Stimulated activated CD8-positive, alpha-beta memory T cell treated with anti-CD3 and anti-CD28 coated beads, Interleukin-15, amount 100 ng/mL, for 1 hour (primary cell): Measurements from ENCODE around the gene PCGF1.
"Not testable (repeated sequence)": the region's sequence is repeated elsewhere in the genome, so short reads cannot be mapped to it uniquely, and the experiment has no call there.

ENCODE experiments used
- DNase-seq: peaks from one replicate; pipeline ENCODE4 v3.0.0-alpha.2; 2020; ENCODE audit warnings: low read depth

Gene PCGF1

DNA sequence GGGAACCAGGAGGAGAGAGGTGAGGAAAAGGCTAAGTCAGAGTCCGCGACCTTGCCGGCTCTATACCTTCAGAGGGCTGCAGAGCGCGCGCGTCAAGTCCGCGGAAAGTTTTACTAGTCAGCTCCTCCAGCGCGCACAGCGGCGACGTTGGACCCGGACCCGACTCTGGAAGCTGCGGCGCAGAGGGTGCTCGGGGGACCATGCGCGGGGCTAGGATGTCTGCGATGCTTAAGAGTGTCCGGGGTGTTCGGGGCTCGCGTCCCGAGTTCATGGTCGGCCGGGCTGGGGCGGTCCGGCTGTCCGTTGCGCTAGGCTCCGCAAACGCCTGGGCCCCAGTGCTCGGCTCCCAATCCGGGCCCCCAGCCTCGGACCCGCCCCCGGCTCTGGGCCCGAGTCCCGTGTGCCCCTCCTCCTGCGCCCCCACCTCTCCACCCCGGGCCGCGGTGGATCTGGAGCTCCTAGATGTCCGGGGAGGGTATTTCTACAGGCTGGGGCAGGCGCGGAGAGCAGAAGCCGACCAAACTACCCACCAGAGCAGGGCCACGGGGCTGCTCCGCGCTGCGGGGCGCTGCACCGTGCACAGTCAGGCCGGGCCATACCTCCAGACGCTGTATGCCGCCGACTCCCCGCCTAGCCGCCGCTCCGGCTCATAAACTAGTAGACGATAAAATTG, 8.1 kb downstream of the PCGF1 start, which contains the start of gene LBX2:
Gene LBX2 (minus strand): TSS at position 337 of the 673 bp plus-strand sequence. CDS start 66 bp downstream, at position 271.
- no peak for DNase-seq

GRCh38 chr2:74498500-74499266, 8.8 kb downstream of the PCGF1 start:
- no peak for DNase-seq

DNA sequence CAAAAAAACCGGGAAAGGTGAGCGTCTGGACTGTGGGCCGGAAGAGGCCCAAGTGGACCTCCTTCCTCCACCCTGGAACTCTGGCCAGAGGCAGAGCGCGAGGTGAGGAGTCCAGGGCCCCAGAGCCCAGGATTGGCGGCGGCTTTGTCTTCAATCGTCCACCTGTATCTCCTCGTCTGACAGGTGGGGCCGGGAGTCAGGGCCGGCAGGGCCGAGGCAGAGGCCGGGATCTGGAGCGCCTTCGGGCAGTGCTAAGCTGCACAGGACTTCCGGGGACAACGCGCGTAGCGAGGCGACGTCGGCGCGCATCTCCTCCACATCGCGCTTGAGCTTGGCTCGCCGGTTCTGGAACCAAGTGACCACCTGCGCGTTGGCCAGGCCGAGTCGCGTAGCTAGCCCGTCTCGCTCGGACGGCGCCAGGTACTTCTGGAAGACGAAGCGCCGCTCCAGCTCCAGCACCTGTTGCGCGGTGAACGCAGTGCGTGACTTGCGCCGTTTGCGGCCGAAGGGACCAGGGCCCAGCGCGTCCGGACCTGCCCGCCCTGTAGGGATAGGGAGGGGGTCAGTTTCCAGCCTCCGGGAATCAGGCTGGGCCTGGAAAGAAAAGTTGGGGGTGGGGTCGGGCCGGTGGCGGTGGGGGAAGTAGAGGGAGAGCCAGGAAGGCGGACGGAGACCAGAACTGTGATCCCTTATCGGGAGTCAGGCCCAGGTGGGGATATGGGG, 9.6 kb downstream of the PCGF1 start:
- DNase-seq: no peak

DNA sequence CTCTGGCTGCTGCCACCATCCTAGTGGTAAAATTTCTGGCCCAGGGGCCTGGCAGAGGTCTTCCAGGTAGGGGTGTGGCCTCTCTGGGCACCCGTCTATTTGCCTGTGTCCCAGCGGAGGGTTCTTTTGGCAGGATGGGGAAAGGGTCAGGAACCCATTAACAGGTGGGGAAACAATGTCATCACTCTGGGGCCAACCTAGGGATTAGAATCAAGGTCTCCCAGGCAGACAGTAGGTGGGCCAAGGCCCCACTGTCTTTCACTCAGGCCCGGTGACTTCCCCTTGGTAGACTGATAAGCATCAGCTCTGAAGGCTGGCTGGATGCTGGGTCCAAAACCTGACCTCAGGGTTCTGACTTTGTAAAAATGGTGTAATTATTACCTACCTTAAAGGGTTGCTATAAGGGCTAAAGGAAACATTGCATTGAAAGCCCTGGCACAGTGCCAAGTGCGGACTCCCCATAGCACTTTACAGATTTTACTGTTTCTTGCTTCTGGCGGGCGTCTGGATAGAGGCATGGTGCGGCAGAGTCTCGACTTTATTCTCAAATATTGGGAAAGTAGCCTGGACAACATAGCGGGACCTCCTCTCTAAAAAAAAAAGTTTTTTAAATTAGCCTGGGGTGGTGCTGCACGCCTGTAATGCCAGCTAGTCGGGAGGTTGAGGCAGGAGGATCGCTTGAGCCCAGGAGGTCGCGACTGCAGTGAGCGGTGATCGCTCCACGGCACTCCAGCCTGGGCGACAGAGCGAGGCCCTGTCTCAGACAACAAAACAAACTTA, 10.3 kb downstream of the PCGF1 start:
- no peak for DNase-seq

- DNase-seq: no peak
Measured at GRCh38 chr2:74495440-74495839, 12.1 kb downstream of the PCGF1 start.

- no peak for DNase-seq
Measured at GRCh38 chr2:74493546-74493945, 13.9 kb downstream of the PCGF1 start.

GRCh38 chr2:74491648-74492544, 15.6 kb downstream of the PCGF1 start:
- DNase-seq: no peak

DNA sequence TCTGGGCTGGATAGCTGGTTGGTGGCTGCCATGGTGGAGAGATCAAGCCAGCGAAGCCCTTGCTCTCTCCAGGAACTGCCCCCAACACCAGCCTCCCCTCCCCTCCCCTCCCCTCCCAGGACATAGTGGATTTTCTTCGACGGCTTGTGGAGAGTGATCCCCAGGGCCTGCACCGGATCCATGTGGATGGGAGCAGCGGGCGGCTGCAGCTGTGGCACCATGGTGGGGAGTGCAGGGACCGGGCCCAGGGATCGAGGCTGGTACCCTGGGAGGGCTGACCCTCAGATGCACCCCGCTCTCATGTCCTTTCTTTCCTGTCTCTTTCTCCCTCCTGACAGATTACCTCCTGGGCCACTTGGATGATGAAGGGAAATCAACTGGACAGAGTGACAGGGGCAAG, 17.6 kb downstream of the PCGF1 start:
- DNase-seq: no peak

- DNase-seq: no peak
Measured at GRCh38 chr2:74488643-74489481, 18.6 kb downstream of the PCGF1 start.

DNA sequence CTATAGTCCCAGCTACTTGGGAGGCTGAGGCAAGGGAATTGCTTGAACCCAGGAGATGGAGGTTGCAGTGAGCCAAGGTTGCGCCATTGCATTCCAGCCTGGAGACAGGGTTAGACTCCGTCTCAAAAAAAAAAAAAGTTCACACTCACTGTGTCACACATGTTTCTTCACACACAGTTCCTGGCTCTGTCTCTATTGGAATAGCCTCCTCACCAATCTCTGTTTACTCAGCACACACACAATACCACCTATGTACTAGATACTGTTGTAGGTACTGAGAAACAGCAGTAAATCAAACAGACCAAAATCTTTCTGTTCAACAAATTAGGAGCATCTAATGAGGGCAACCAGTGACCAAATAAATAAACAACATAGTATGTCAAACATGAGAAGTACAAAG, 21.4 kb downstream of the PCGF1 start:
- no peak for DNase-seq

- not testable (repeated sequence) for DNase-seq
Measured at GRCh38 chr2:74483675-74484164, 23.8 kb downstream of the PCGF1 start.

DNA sequence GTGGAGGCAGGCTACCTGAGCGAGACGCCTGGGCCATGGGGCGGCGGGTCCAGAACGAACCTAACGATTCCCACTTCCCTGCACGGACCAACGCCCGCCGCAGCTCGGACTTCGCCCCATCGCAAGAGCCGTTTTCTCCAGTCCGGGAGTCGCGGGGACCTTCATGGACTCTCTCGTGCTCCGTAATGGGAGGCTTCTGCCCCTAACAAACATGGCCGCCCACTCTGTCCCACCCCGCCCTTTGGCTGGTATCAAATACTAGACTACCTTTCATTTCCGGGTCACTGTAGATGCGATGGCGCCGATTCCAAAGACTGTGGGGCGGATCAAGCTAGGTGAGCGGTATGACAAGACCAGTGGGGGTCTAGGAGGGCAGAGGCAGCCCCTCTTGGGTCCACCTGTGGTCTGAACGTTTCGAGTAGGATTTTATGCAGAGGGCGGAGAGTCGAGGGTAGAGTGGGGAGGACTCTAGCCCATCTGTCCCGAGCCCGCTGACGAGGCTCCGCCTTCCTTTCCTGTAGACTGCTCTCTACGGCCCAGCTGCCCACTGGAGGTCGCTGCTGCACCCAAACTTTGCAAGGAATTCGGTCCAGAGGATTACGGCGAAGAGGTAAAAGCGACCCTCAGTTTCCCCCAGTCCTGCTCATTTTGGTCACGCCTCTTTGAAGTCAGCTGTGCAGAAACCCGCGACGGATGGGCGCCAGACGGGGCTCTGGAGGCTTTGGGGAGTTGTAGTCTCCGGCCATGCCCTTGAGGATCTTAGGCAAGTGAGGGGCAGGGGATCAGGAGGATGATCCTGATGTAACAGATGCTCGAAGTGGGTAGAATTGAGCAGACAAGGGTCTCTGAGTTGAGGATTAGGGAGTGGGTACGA, 24.5 kb downstream of the PCGF1 start, which contains the start of the genes CCDC142 and TTC31:
Gene CCDC142 (minus strand): TSS at position 198 of the 874 bp plus-strand sequence. CDS start 161 bp downstream, at position 37.
Gene TTC31 (plus strand): TSS at position 281 of the 874 bp plus-strand sequence. CDS start 15 bp downstream, at position 296.
- DNase-seq: peak; percentile 82

GRCh38 chr2:74481961-74482800, 25.3 kb downstream of the PCGF1 start:
- DNase-seq: no peak

DNA sequence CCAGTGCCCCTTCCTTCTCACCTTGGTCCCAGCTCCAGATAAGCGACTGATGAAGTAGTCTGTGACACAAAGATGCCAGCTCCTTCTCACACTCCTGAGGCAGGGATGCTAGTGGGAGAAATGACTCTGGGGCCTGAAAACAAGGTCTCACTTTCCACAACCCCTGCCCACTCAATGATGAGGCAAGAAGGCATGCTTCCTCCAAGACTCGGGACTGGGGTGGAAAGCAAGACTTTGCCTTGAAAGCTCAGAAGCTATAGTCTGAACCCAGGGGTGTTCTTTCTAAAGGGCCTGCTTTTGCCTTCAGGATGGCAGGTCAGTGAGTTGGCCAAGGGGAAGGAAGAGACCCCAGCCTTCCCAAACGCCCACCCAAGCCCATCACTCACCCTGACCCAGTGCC, 26.1 kb downstream of the PCGF1 start:
- DNase-seq: no peak

- DNase-seq: no peak
Measured at GRCh38 chr2:74474899-74475298, 32.6 kb downstream of the PCGF1 start.

DNA sequence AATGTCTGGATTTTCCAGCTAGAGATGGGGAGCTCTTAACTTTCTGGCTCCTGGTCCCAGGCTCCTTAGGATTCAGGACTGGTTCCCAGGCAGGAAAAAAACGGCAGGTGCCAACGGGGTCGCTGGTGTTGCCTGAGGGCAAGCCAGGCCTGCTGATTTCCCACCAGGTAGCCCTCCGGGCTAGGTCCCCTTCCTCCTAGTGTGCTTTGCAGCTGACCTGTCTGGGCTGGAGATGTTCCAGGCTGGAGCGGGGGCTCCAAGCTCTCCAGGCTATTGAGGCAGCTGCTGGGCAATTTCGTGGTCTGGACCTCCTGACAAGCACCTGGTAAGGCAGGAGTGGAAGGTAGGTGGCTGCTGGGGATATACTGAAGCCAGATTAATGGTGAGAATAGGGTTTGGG, 33.0 kb downstream of the PCGF1 start:
- no peak for DNase-seq

- DNase-seq: no peak
Measured at GRCh38 chr2:74472945-74473258, 34.6 kb downstream of the PCGF1 start.
